ENCODE data around the gene AGO1.

DNA sequence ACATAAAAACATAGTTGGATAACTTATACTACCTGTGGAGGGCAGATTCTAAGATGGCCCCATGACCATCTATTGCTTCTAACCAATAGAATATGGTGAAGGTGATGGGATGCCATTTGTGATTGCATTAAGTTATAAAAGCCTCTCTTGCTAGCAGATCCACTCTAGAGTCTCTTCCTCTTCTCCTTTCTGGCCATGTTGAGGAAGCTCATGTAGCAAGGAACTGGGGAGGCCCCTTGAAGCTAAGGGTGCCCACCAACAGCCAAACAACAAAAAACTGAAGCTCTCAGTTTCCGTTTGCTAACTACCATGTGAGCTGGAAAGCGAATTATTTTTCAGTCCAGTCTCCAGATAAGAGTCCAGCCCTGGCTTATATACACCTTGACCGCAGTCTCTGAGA is 16.0 kb upstream of the AGO1 start:
- TF ChIP-seq CTCF (IDR thresholded peaks at IDR 0.05) (no peak), POLR2A (IDR thresholded peaks at IDR 0.05) (no peak)
